ENCODE data around the gene ETS1.

- TF ChIP-seq HOXA7 (CRISPR knock-in tag; IDR thresholded peaks at IDR 0.05; ENCODE audit: borderline replicate concordance) (no peak), ZNF239 (tag by site-specific recombination; IDR thresholded peaks at IDR 0.05) (no peak), ZNF398 (tag by site-specific recombination; IDR thresholded peaks at IDR 0.05) (no peak), KLF16 (tag by site-specific recombination; IDR thresholded peaks at IDR 0.05) (no peak), ZNF670 (tag by site-specific recombination; IDR thresholded peaks at IDR 0.05; ENCODE audit: low read depth) (no peak), KLF7 (tag by site-specific recombination; IDR thresholded peaks at IDR 0.05; ENCODE audit: borderline replicate concordance) (no peak), CTCF (tag by site-specific recombination; IDR thresholded peaks at IDR 0.05) (no peak), ZSCAN23 (tag by site-specific recombination; IDR thresholded peaks at IDR 0.05) (no peak), ATF2 (tag by site-specific recombination; IDR thresholded peaks at IDR 0.05; ENCODE audit: low read depth) (no peak)
Observed at GRCh38 chr11:128469220-128469619, 118.1 kb downstream of the ETS1 start.

Data from HEK293 (cell line).